GM18502 (cell line): ENCODE results near the gene KRT76.

Experiments
- ATAC-seq: cut with Tn5 transposase; IDR thresholded peaks from one replicate; pipeline ENCODE4 v1.9.1; 2021; ENCODE audit warnings: mild to moderate bottlenecking; ENCODE audit not compliant: unreplicated experiment, poor library complexity

Gene KRT76

GRCh38 chr12:52813885-52814709, 37.0 kb upstream of the KRT76 start, which contains the start of gene KRT4:
Gene KRT4 (minus strand): TSS chr12:52814116. CDS start chr12:52814058, 58 bp downstream.
- no peak for ATAC-seq

DNA sequence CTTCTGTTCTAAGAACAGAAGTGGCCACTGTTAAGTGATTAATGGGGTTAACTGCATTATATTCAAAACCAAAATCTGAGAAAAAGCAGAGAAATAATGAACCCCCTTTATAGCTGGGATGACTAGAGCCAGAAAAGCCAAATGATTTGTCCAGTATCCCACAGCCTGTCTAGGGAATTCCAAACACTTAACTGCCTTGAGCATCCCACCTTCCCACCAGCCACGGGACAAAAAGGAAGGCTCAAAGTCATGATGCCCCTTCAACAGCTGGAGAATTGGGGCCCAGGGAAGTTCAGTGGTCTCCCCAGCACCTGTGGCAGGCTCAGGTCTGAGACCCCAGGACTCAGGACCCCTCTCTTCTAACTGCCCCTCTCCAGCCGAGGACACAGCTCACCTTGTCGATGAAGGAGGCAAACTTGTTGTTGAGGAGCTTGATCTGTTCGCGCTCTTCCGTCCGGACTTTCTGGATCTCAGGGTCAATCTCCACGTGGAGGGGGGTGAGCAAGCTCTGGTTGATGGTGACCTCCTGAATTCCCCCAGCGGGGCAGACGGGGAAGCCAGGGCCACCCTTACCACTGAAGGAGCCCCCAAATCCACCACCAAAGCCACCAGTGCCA, 36.2 kb upstream of the KRT76 start:
- ATAC-seq: no peak

GRCh38 chr12:52812749-52813148, 35.6 kb upstream of the KRT76 start:
- no peak for ATAC-seq

- no peak for ATAC-seq
Observed at GRCh38 chr12:52812073-52812400, 34.9 kb upstream of the KRT76 start.

DNA sequence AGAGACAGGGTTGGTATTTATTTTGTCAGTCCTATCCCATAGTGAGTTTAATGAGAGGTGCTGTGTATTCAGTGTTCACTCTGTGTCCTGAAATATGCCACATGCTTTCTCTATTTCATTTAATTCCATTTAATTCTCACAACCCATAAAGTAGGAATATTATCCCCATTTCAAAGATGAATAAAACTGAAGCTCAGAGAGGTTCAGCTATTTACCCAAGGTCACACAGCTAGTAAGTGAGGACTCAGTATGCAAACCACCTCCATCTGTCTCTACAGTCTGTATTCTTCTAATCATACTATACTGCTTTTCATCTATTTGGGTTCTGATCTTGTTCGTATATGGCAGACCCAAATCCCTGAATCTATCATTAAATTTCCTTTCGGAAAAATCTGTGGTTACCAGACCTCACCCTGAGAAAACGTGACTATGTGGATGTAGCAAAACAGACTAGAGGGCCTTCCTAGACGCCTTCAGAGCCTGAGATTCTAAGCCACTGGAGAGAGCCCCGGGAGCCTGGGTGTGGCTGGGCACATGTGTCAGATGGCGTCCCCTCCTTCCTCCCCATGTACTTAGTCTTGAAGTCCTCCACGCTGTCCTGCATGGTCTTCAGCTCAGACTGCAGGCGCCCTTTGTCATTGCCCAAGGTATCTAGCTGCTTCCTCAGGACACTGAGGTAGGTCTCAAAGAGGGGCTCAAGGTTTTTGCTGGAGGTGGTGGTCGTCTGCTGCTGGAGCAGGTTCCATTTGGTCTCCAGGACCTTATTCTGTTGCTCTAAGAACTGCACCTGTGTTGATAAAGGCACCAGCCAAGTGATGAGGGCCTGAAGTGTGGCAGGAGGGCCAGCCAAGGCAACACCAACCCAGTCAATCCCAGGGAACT, 34.3 kb upstream of the KRT76 start:
- no peak for ATAC-seq

DNA sequence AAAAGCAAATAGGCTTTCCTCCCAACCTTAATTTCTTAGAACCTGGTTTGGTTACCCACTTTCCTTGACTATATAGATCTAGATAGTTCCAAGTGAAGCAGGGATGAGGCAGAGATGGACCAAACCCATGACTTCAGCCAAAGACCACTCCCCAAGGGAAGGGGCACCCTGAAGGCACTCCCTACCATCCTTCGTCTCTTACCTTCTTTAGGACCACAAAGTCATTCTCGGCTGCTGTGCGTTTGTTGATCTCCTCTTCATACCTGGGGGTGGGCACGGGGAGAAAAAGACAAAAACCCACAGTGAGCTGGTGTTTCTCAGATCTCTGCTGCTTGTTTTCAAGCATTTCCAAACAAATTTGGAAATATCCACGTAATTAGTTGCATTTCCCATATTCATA, 33.4 kb upstream of the KRT76 start:
- no peak for ATAC-seq

GRCh38 chr12:52809166-52809565, 32.0 kb upstream of the KRT76 start:
- no peak for ATAC-seq

DNA sequence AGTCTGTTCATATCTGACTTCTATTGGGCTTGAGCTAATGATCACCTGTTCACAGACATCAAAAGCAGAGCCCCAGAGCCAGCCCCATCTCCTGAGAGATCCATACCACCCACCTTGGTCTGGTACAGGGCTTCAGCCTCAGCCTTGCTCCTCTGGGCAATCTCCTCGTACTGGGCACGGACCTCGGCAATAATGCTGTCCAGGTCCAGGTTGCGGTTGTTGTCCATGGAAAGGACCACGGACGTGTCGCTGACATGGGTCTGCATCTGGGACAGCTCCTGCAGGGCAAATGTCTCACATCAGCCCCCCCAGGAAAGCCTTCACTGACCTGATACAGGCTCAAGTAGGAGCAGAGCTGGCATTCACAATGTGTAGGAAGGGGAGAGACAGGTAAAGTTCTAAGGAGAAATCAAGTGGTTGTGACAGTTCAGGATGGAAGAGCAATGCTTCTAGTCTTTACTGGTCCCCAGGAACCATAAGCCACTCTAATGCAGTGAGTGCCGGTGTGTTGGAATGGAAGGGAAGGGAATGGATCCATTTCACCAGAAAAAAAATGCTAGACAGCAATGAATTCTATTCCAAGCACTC, 31.5 kb upstream of the KRT76 start:
- no peak for ATAC-seq

DNA sequence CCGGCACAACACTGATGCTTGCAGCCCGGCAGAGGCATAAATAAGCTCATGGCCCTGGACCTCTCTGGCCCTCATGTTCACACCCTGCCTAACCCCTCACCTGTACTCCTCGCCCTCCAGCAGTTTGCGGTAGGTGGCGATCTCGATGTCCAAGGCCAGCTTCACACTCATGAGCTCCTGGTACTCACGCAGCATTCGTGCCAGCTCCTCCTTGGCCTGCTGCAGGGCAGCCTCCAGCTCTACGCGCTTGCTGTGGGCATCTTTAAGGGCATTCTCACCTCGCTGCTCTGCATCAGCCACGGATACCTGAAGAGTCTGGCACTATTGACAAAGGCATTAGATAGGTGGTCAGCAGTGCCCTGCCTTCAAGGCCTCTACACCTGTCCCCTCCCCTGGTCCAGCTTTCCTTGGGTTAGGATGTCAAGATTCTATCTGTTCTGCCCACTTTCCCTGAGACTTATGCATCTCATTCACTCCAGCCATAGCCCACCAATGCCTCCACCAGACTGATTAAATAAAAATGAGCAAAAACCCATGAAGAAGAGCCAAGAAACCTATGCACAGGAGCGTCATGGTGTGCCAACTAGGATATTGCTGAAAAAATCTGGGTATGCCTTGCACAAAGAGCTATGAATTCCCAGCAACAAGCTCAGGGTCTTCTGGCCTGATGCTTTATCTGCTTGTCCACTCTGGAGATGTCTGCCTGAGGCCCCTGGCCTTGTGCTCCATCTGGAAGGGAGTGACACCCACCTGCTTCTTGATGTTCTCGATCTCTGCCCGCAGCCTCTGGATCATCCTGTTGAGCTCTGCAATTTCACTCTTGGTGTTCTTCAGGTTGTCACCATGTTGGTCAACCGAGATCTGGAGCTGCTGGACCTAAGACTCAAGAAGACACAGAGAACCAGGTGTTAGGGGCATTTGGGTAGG, 30.7 kb upstream of the KRT76 start:
- no peak for ATAC-seq

- ATAC-seq: no peak
Observed at GRCh38 chr12:52806821-52807543, 29.8 kb upstream of the KRT76 start.

GRCh38 chr12:52806169-52806811, 29.1 kb upstream of the KRT76 start:
- ATAC-seq: no peak

GRCh38 chr12:52805739-52806138, 28.6 kb upstream of the KRT76 start:
- ATAC-seq: no peak

GRCh38 chr12:52805000-52805399, 27.9 kb upstream of the KRT76 start:
- no peak for ATAC-seq

GRCh38 chr12:52802442-52802841, 25.3 kb upstream of the KRT76 start:
- ATAC-seq: no peak

GRCh38 chr12:52801773-52802172, 24.6 kb upstream of the KRT76 start:
- no peak for ATAC-seq

- no peak for ATAC-seq
Observed at GRCh38 chr12:52800259-52800917, 23.2 kb upstream of the KRT76 start.

GRCh38 chr12:52799505-52800211, 22.5 kb upstream of the KRT76 start:
- no peak for ATAC-seq
